Mesendoderm (in vitro differentiated cells): ENCODE data around the gene ARRB1.

ENCODE experiments used
- DNase-seq: peaks from one replicate; pipeline ENCODE4 v3.0.0; 2013
- H2AK5ac ChIP-seq: 2 replicates; pipeline ENCODE4 v1.6.1; 2013; ENCODE audit warnings: low read length, inconsistent platforms
- H2BK120ac ChIP-seq: 2 replicates; pipeline ENCODE4 v1.6.1; 2013; ENCODE audit warnings: low read depth, mild to moderate bottlenecking, low read length, moderate library complexity, mixed read lengths
- H2BK15ac ChIP-seq: replicated peaks from 2 replicates; pipeline ENCODE4 v1.6.1; 2013; ENCODE audit warnings: low read depth, mild to moderate bottlenecking, moderate library complexity
- H2BK5ac ChIP-seq: 2 replicates; pipeline ENCODE4 v1.6.1; 2013; ENCODE audit warnings: low read length, inconsistent platforms
- H3K18ac ChIP-seq: 2 replicates; pipeline ENCODE4 v1.6.1; 2013; ENCODE audit warnings: mild to moderate bottlenecking, low read length, mixed read lengths
- H3K23ac ChIP-seq: one replicate; pipeline ENCODE4 v1.6.1; 2013; ENCODE audit warnings: low read length
- H3K27ac ChIP-seq: 2 replicates; pipeline ENCODE4 v1.5.1; 2013; ENCODE audit warnings: low read depth, mild to moderate bottlenecking, inconsistent platforms, low read length, moderate library complexity
- H3K27me3 ChIP-seq: 2 replicates; pipeline ENCODE4 v1.6.1; 2013; ENCODE audit warnings: low read length, control low read depth, mild to moderate bottlenecking, inconsistent platforms; ENCODE audit not compliant: insufficient read depth, poor library complexity
- H3K36me3 ChIP-seq: 2 replicates; pipeline ENCODE4 v1.6.1; 2013; ENCODE audit warnings: low read length, inconsistent platforms; ENCODE audit not compliant: control insufficient read depth, insufficient read depth
- H3K4ac ChIP-seq: one replicate; pipeline ENCODE4 v1.6.1; 2013; ENCODE audit warnings: low read depth, mild to moderate bottlenecking, low read length, moderate library complexity
- H3K4me1 ChIP-seq: 2 replicates; pipeline ENCODE4 v1.6.1; 2013; ENCODE audit warnings: low read depth, low read length, inconsistent platforms; ENCODE audit not compliant: control insufficient read depth
- H3K4me2 ChIP-seq: 2 replicates; pipeline ENCODE4 v1.6.1; 2013; ENCODE audit warnings: low read length
- H3K4me3 ChIP-seq: 2 replicates; pipeline ENCODE4 v1.5.1; 2013; ENCODE audit warnings: mild to moderate bottlenecking, low read length
- H3K56ac ChIP-seq: one replicate; pipeline ENCODE4 v1.6.1; 2013; ENCODE audit warnings: low read length
- H3K79me1 ChIP-seq: 2 replicates; pipeline ENCODE4 v1.6.1; 2013; ENCODE audit warnings: low read length, inconsistent platforms
- H3K79me2 ChIP-seq: 2 replicates; pipeline ENCODE4 v1.6.1; 2013; ENCODE audit warnings: mild to moderate bottlenecking, low read length; ENCODE audit not compliant: control insufficient read depth, insufficient read depth
- H3K9ac ChIP-seq: 2 replicates; pipeline ENCODE4 v1.6.1; 2013; ENCODE audit warnings: low read length, inconsistent platforms
- H4K5ac ChIP-seq: one replicate; pipeline ENCODE4 v1.6.1; 2013; ENCODE audit warnings: low read length
- H4K8ac ChIP-seq: one replicate; pipeline ENCODE4 v1.6.1; 2013; ENCODE audit warnings: low read depth, mild to moderate bottlenecking, control low read depth, low read length, moderate library complexity
- WGBS: extraction: QIAGEN DNeasy Blood & Tissue Kit; methylation state at CpG from one replicate; pipeline ENCODE4 v1.1.7; 2013; ENCODE audit warnings: low lambda C conversion rate, missing lambda C conversion rate; ENCODE audit not compliant: insufficient coverage; ENCODE audit errors: extremely low coverage; 5-methylcytosine and 5-hydroxymethylcytosine counted together

ARRB1 gene

DNA sequence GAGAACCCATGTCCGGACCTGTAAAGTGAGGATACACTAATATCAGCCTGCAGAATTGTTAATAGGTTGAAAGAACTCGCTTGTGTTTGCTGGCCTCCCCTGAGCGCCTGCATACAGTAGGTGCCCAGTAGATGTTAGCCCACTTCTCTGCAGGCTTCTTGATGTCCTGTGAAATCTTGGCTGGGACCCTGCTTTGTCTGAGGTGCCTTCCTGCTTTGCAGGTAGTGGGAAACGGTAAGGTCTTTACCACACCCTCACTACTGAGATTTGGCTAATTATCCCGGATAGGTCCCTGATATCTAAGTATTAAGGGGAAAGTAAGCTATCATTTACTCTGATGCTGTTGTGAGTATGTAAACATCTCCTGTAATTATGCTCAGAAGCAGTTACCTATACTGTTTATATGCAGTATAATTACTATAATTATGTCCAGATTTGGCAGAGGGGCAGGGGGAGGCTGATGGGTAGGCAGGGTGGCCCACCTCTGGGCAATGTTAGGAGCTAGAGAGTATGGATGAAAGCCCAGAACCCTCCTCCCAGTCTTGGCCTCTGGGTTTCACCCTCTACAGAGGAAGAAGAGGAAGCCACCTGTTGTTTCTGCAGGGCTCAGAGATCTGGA lies 1.2 kb upstream of the ARRB1 start:
- no CpG with 5 or more reads among the region's 5 CpGs for WGBS
- peak overlapping the region; percentile 13 for H3K4me2 ChIP-seq
- peak overlapping the region; percentile 80 for H3K18ac ChIP-seq
- peak overlapping the region; percentile 82 for H2AK5ac ChIP-seq
- peaks cover 17% of the 10 kb centered on the region for H3K4me1 ChIP-seq
- no peaks in the 10 kb centered on the region for H3K36me3 ChIP-seq
- peak overlapping the region; percentile 20 for H3K9ac ChIP-seq
- H2BK5ac ChIP-seq, result peak overlapping the region; percentile 66
- H3K4ac ChIP-seq, result peak overlapping the region; percentile 75
- no peak overlapping the region for H3K23ac ChIP-seq
- no peak overlapping the region for H2BK15ac ChIP-seq
- H3K4me3 ChIP-seq, result no peak overlapping the region
- peak overlapping the region; percentile 76 for H3K27ac ChIP-seq
- no peak overlapping the region for H2BK120ac ChIP-seq
- no peak overlapping the region for H4K8ac ChIP-seq
- H3K56ac ChIP-seq, result peak overlapping the region; percentile 78
- H3K27me3 ChIP-seq, result no peaks in the 10 kb centered on the region
- H3K79me1 ChIP-seq, result peaks cover 10% of the 10 kb centered on the region
- H3K79me2 ChIP-seq, result peaks cover 32% of the 10 kb centered on the region
- DNase-seq, result no peak
- no peak overlapping the region for H4K5ac ChIP-seq

DNA sequence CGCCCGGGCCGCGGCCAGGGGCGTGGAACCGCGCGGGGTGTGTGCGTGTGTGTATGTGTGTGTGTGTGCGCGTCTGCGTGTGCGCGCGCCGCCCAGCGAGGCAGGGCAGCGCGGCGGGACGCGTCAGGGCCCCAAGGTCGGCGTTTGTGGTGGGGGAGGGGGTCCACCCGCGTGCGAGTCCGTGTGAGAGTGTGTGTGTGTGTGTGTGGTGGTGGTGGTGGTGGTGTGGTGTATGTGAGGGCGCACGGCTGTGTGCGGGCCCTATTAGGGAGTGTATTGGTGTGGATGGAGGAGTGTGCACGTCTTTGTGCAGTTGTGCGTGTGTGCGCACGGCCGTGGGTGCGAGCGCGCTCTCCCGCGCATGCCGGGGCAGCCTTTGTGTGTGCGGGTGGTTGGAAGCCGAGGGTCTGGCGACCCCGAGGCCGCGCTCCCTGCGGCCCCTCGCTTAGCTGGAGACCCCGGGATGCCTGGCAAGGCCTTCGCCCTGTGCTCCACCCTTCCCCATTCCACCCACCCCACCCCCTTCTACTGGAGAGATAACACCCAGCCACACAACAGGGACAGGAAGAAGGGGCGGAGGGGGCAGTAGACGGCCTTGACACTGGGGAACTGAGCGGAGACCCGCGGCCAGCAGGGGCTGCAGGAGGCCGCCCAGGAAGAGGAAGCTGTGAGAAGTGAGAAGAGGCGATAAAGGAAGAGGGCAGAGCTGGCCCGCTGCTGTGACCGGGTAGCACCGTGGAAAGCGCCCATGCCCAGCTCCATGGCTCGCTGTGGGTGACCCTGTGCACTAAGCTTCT lies 528 bp upstream of the ARRB1 start:
- Histone ChIP-seq H4K5ac (no peak overlapping the region), H2BK15ac (no peak overlapping the region), H3K79me1 (peaks cover 15% of the 10 kb centered on the region), H3K27ac (peak overlapping the region; percentile 84), H2AK5ac (peak overlapping the region; percentile 97), H4K8ac (no peak overlapping the region), H3K4me2 (peak overlapping the region; percentile 92), H3K4me1 (peaks cover 21% of the 10 kb centered on the region), H3K9ac (peak overlapping the region; percentile 96), H3K23ac (peak overlapping the region; percentile 92), H2BK5ac (peak overlapping the region; percentile 99), H3K4ac (peak overlapping the region; percentile 94), H3K56ac (peak overlapping the region; percentile 100), H2BK120ac (peak overlapping the region; percentile 31), H3K4me3 (peak overlapping the region; percentile 51), H3K18ac (peak overlapping the region; percentile 85), H3K36me3 (no peaks in the 10 kb centered on the region), H3K27me3 (no peaks in the 10 kb centered on the region), H3K79me2 (peaks cover 39% of the 10 kb centered on the region)
- no CpG with 5 or more reads among the region's 64 CpGs for WGBS
- peak; percentile 97 for DNase-seq

DNA sequence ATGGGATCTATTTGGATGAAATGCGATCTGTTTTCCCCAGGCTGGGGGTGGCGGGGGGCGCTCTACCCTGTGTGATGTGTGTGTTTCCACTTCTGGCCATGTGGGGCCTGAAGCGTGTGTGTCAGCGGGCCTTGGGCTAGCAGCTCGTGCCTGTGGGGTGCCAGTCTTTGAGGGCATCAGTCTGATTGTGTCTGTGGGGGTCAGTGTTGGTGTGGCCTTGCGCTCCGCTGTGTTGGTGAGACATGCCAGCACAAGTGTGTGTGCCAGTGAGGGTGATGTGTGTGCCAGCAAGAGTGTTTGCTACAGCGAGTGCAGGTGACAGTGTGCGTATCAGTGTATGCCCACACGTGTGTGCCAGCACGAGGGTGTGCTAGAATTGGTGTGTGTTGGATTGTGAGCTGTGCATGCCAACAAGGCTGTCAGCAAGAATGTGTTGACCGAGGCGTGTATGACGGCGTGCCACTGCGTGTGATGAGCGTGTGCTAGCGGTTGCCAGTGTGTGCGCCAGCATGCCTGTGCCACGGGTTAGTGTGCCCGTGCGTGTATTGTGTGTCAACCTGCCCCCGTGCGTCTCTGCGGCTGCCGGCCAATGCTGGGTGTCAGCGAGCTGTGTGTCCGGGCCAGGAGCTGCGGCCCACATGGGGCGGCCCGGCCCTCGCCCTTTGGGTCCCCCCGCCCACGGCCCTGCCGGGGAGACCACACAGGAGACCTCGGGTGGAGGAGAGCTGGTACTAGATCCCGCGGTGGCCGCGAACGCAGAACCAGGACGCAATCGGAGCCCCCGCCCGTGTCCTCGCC lies 519 bp downstream of the ARRB1 start:
- peak overlapping the region; percentile 100 for H2AK5ac ChIP-seq
- H3K18ac ChIP-seq, result peak overlapping the region; percentile 85
- no peaks in the 10 kb centered on the region for H3K36me3 ChIP-seq
- peak overlapping the region; percentile 88 for H3K27ac ChIP-seq
- no peak overlapping the region for H4K8ac ChIP-seq
- no CpG with 5 or more reads among the region's 47 CpGs for WGBS
- no peaks in the 10 kb centered on the region for H3K27me3 ChIP-seq
- no peak overlapping the region for H2BK15ac ChIP-seq
- peak overlapping the region; percentile 87 for H3K4me3 ChIP-seq
- peak overlapping the region; percentile 99 for H3K23ac ChIP-seq
- peaks cover 25% of the 10 kb centered on the region for H3K79me1 ChIP-seq
- H3K4me1 ChIP-seq, result peaks cover 28% of the 10 kb centered on the region
- H2BK5ac ChIP-seq, result peak overlapping the region; percentile 99
- peaks cover 49% of the 10 kb centered on the region for H3K79me2 ChIP-seq
- peak overlapping the region; percentile 94 for H3K4ac ChIP-seq
- H3K9ac ChIP-seq, result peak overlapping the region; percentile 96
- H3K56ac ChIP-seq, result peak overlapping the region; percentile 100
- H2BK120ac ChIP-seq, result peak overlapping the region; percentile 31
- peak overlapping the region; percentile 99 for H3K4me2 ChIP-seq
- H4K5ac ChIP-seq, result no peak overlapping the region
- peak; percentile 79 for DNase-seq

DNA sequence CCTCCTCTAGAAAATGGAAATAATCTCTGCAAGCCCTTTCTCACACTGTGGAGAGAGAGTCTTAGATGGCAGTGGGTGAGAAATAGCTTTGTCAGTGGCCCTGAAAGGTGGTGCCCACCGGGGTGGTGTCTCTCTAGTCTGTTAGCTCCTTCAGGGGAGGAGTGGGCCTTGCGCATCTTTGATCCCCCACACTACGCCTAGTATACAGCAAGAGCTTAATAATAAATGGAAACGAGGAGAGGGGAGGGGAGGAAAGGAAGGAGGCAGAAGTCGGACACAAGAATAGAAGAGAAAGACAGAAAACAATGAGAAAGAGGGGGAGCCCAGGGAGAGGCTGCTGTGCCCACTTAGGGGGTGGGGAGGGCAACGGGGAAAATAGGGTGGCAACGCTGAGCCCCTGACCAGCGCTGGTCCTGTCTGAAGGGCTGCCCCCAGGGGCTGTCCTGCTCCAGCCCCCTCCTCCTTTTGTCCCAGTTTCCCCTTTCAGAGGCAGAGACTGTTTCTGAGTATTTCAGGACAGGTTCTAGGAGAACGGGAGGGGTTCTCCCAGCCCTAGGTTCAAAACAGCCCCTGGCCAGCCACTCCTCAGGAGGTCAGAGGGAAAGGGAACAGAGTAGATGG lies 1.2 kb downstream of the ARRB1 start:
- Histone ChIP-seq H3K4ac (peak overlapping the region; percentile 56), H3K4me2 (peak overlapping the region; percentile 99), H4K5ac (no peak overlapping the region), H2BK5ac (peak overlapping the region; percentile 99), H3K4me1 (peaks cover 29% of the 10 kb centered on the region), H3K18ac (peak overlapping the region; percentile 25), H3K79me2 (peaks cover 56% of the 10 kb centered on the region), H3K27ac (peak overlapping the region; percentile 88), H3K4me3 (peak overlapping the region; percentile 87), H3K36me3 (no peaks in the 10 kb centered on the region), H3K27me3 (no peaks in the 10 kb centered on the region), H3K79me1 (peaks cover 28% of the 10 kb centered on the region), H3K56ac (peak overlapping the region; percentile 100), H3K23ac (no peak overlapping the region), H2AK5ac (peak overlapping the region; percentile 81), H2BK15ac (no peak overlapping the region), H3K9ac (peak overlapping the region; percentile 96), H4K8ac (no peak overlapping the region), H2BK120ac (peak overlapping the region; percentile 15)
- no CpG with 5 or more reads among the region's 9 CpGs for WGBS
- no peak for DNase-seq

DNA sequence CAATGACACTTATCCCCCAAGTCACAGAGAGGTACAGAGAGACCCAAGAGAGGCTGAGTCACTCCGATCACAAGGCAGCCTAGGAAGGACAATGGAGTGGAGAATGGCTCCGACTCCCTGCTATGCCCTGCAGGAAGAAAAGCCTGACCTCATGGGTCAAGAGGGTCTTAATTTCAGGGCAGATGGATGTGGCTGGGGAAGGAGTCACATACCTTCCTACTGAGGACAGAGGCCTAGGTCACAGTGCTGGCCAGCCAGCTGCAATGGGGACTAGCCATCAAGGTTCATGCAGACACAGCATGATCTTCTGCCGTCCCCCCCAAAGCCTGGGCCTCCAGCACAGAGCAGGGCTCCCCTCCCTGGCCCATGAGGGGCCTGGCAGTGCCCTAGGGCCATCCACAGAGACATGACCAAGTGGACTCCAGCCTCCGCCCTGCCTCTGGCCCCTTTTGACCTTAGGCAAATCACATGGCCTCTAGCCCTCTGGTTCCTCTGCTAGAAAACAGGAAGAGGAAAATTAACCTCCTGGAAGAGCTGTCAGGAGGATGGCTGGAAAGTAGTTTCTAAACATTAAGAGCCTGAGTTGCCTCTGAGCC lies 1.8 kb downstream of the ARRB1 start:
- peak overlapping the region; percentile 99 for H2BK5ac ChIP-seq
- peak overlapping the region; percentile 1 for H2BK120ac ChIP-seq
- peak overlapping the region; percentile 87 for H3K4ac ChIP-seq
- H3K9ac ChIP-seq, result peak overlapping the region; percentile 96
- H3K79me2 ChIP-seq, result peaks cover 63% of the 10 kb centered on the region
- DNase-seq, result peak; percentile 88
- H4K8ac ChIP-seq, result no peak overlapping the region
- WGBS, result no CpG with 5 or more reads among the region's 4 CpGs
- peak overlapping the region; percentile 25 for H3K18ac ChIP-seq
- peaks cover 32% of the 10 kb centered on the region for H3K4me1 ChIP-seq
- H2AK5ac ChIP-seq, result peak overlapping the region; percentile 49
- H3K4me3 ChIP-seq, result no peak overlapping the region
- H3K27me3 ChIP-seq, result no peaks in the 10 kb centered on the region
- H4K5ac ChIP-seq, result no peak overlapping the region
- no peak overlapping the region for H2BK15ac ChIP-seq
- peak overlapping the region; percentile 100 for H3K56ac ChIP-seq
- peak overlapping the region; percentile 99 for H3K4me2 ChIP-seq
- no peaks in the 10 kb centered on the region for H3K36me3 ChIP-seq
- H3K27ac ChIP-seq, result peak overlapping the region; percentile 88
- peaks cover 31% of the 10 kb centered on the region for H3K79me1 ChIP-seq
- no peak overlapping the region for H3K23ac ChIP-seq
